Adipocyte (in vitro differentiated cells): ENCODE measurements around the gene KIF2A.
A peak's percentile ranks its signal among the peaks of the same experiment; 100 is the strongest.

Source experiments
- DNase-seq: peaks from one replicate; pipeline ENCODE4 v3.0.0-alpha.2; 2015; ENCODE audit warnings: low read depth
- H3K27me3 ChIP-seq: replicated peaks from 2 replicates; pipeline ENCODE4 v1.7.0; 2013; ENCODE audit warnings: mild to moderate bottlenecking, low read length, moderate library complexity; ENCODE audit not compliant: control insufficient read depth, insufficient read depth
- H3K36me3 ChIP-seq: 2 replicates; pipeline ENCODE4 v1.7.0; 2013; ENCODE audit warnings: low read length, mild to moderate bottlenecking, moderate library complexity; ENCODE audit not compliant: control insufficient read depth, insufficient read depth, severe bottlenecking
- H3K4me1 ChIP-seq: 2 replicates; pipeline ENCODE4 v1.7.0; 2013; ENCODE audit warnings: mild to moderate bottlenecking, low read length, moderate library complexity; ENCODE audit not compliant: control insufficient read depth, insufficient read depth
- H3K4me3 ChIP-seq: 2 replicates; pipeline ENCODE4 v1.7.0; 2013; ENCODE audit warnings: mild to moderate bottlenecking, low read length, moderate library complexity
- H3K9ac ChIP-seq: 2 replicates; pipeline ENCODE4 v1.7.0; 2013; ENCODE audit warnings: mild to moderate bottlenecking, low read length, moderate library complexity
- H3K9me3 ChIP-seq: 2 replicates; pipeline ENCODE4 v1.7.0; 2013; ENCODE audit warnings: mild to moderate bottlenecking, low read length, moderate library complexity; ENCODE audit not compliant: control insufficient read depth

KIF2A gene

DNA sequence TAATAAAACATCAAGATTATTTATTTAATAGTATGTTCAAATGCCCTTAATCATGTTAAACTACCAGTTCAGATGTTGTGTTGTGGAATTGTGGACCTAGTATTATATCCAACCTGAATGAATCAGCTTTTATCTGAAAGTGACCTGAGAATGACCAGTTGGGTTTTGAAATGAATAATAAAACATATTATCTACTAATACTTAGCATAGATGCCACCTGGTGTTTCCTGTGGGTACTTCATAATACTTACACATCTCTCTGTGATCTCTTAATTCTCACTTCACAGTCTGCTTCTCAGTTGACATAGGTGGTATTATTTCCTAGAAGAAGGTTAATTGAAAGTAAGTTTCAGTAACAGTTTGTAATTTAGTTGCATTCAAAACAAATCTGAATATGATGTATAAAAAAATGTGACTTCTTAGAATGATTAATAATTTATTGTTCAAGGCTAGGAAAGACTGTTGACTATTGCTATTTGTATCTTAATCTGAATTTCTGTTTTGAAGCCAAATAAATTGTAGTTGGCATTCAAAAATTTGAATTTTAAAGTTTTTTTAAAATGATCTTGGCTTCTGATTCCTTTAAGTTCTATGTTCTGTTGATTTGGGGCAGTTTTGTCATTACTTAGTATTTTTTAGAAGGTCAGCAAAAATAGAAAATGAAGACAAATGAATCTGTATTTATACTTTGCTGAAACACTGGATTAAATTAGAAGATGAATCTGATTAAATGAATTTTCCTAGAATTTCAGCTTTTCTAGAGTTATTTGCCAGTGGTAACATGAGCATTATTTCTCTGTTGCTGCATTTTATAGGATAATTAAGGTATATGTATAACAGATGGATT lies 48.2 kb downstream of the KIF2A start:
- H3K9me3 ChIP-seq: no peaks in the 10 kb centered on the region
- peaks cover 69% of the 10 kb centered on the region for H3K36me3 ChIP-seq
- DNase-seq: peak; percentile 83
- no peaks in the 10 kb centered on the region for H3K27me3 ChIP-seq
- H3K4me1 ChIP-seq: no peaks in the 10 kb centered on the region
- H3K9ac ChIP-seq: no peak overlapping the region
- no peak overlapping the region for H3K4me3 ChIP-seq

DNA sequence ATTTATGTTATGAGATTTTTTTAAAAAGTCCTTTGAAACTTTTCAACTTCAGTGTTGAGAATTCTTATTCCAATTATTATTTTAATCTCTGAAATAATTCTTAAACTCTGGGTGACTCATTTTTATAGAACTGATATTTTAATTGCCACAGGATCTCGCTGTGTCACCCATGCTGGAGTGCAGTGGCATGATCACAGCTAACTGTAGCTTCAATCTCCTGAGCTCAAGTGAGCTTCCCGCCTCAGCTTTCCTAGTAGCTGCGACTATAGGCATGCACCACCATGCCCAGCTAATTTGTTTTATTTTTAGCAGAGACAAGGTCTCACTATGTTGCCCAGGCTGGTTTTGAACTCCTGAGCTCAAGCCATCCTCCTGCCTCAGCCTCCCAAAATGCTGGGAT lies 56.7 kb downstream of the KIF2A start:
- H3K9me3 ChIP-seq: peaks cover 3% of the 10 kb centered on the region
- DNase-seq: no peak
- H3K4me3 ChIP-seq: no peak overlapping the region
- H3K9ac ChIP-seq: no peak overlapping the region
- peaks cover 60% of the 10 kb centered on the region for H3K36me3 ChIP-seq
- no peaks in the 10 kb centered on the region for H3K27me3 ChIP-seq
- H3K4me1 ChIP-seq: no peaks in the 10 kb centered on the region

DNA sequence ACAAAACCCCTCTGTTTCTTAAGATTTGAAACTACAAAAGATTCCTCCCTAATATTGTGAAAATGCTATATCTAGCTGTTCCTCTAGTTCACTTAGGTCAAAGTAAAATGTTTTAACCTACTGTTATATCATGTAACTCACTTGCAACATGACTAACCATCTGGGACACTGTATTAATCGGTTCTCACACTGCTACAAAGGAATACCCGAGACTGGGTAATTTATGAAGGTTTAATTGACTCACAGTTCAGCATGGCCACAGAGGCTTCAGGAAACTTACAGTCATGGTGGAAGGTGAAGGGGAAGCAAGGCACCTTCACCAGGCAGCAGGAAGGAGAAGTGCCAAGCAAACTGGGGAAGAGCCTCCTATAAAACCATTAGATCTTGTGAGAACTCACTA lies 63.0 kb downstream of the KIF2A start:
- peaks cover 3% of the 10 kb centered on the region for H3K9me3 ChIP-seq
- no peaks in the 10 kb centered on the region for H3K4me1 ChIP-seq
- H3K9ac ChIP-seq: no peak overlapping the region
- no peak overlapping the region for H3K4me3 ChIP-seq
- H3K36me3 ChIP-seq: peaks cover 41% of the 10 kb centered on the region
- no peaks in the 10 kb centered on the region for H3K27me3 ChIP-seq
- no peak for DNase-seq

DNA sequence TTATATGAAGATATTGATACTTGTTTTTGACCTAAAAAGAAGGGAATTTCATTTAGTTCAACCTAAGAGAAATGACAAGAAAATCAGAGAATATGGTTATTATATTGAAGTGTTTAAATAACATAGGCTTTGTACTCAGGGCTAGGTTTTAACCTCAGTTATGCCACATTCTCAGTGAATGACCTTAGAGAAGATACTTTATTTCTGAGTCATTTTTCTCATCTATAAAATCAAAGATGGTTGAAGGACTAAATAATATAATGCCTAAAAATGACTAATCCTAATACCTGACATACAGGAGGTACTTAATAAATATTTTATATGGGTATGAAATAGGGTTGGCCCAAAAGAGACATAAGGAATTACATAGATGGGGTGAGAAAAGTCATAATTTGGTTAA lies 65.4 kb downstream of the KIF2A start:
- Histone ChIP-seq H3K9me3 (no peaks in the 10 kb centered on the region), H3K4me3 (no peak overlapping the region), H3K4me1 (peaks cover 3% of the 10 kb centered on the region), H3K36me3 (peaks cover 40% of the 10 kb centered on the region), H3K9ac (no peak overlapping the region), H3K27me3 (no peaks in the 10 kb centered on the region)
- DNase-seq: no peak

DNA sequence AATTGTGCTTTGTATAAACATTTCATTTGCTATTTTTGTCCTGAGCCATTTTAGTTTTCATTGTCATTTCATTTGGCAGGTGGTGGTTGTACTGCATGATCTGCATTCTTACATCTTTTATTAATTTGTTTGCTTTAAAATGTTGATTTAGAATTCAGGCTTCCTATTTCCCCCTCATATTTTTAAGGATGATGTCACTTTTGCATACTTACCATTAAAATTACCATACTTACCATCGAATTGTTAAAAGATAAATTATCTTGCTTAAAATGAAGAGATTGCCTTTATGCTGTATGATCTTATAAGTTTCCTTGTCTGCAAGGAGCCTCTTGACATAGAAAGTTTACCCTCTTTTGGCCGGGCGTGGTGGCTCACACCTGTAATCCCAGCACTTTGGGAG lies 66.6 kb downstream of the KIF2A start:
- Histone ChIP-seq H3K9me3 (no peaks in the 10 kb centered on the region), H3K27me3 (no peaks in the 10 kb centered on the region), H3K4me1 (peaks cover 3% of the 10 kb centered on the region), H3K36me3 (peaks cover 49% of the 10 kb centered on the region), H3K4me3 (no peak overlapping the region), H3K9ac (no peak overlapping the region)
- DNase-seq: no peak

DNA sequence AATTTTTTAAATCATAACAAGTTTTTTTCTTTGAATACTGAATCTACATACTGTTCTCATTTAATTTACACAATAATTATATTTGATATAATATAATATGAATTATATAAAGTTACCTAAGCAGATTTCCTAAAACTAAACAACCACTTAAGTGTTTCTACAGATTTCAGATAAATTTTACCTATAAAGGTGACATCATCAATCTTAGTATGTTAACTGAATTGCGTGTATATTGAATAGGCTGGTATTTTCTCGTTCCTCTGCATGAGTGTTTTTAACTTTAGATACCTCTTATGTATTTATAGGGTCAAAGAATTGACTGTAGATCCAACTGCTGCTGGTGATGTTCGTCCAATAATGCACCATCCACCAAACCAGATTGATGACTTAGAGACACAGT lies 67.4 kb downstream of the KIF2A start:
- Histone ChIP-seq H3K4me1 (peaks cover 3% of the 10 kb centered on the region), H3K27me3 (no peaks in the 10 kb centered on the region), H3K36me3 (peaks cover 52% of the 10 kb centered on the region), H3K4me3 (no peak overlapping the region), H3K9ac (no peak overlapping the region), H3K9me3 (no peaks in the 10 kb centered on the region)
- DNase-seq: no peak

DNA sequence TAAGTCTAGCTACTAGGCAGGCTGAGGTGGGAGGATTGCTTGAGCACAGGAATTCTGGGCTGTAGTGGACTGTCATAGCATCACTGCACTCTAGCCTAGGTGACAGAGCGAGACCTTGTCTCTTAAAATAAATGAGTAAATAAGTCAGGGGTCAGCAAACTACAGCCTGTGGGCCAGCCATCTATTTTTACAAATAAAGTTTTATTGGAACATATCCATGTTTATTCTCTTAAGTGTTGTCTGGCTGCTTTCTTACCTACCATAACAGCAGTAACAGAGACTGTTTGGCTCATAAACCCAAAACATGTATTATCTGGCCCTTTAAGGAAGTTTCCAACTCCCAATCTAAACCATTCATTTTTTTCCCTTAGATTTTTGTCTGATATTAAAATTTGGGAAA lies 68.1 kb downstream of the KIF2A start:
- Histone ChIP-seq H3K27me3 (no peaks in the 10 kb centered on the region), H3K4me1 (peaks cover 3% of the 10 kb centered on the region), H3K4me3 (no peak overlapping the region), H3K9me3 (no peaks in the 10 kb centered on the region), H3K9ac (no peak overlapping the region), H3K36me3 (peaks cover 57% of the 10 kb centered on the region)
- no peak for DNase-seq

DNA sequence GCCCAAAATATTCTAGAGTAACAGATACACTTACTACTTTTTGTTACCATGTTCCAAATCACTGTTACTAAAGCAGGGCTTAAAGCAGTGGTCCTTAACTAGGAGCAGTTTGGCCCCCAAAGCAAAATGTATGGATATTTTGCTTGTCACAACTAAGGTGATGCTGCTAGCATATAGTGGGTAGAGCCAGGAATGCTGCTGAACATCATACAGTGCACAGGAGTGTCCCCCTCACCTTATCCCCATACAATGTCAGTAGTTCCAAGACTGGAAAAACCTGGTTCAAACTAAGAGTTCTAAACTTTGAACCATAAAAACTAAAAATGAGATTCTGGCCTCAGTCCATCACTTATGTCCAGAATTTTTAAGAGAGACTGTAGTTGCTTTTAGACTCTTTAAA lies 69.6 kb downstream of the KIF2A start:
- no peak for DNase-seq
- Histone ChIP-seq H3K36me3 (peaks cover 68% of the 10 kb centered on the region), H3K9me3 (no peaks in the 10 kb centered on the region), H3K27me3 (no peaks in the 10 kb centered on the region), H3K4me1 (peaks cover 3% of the 10 kb centered on the region), H3K9ac (no peak overlapping the region), H3K4me3 (no peak overlapping the region)

DNA sequence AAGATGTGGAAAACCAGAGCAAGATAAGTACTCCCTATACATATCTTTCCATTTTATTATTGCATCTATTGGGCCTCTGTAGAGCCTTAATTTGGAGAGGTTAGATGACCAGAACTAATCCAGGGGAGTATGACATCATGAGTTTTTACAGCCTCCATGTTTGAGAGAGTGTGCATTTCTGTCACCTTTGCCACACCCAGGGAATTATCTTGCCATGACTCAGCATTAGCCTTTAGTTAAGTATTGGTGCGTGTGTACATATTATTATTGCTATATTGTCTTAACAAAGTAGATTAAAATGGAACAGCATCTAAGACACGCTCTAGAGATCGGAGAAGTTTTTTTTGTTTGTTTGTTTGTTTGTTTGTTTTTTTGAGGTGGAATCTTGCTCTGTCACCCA lies 70.1 kb downstream of the KIF2A start:
- peaks cover 3% of the 10 kb centered on the region for H3K4me1 ChIP-seq
- no peak overlapping the region for H3K4me3 ChIP-seq
- no peak overlapping the region for H3K9ac ChIP-seq
- H3K27me3 ChIP-seq: no peaks in the 10 kb centered on the region
- no peak for DNase-seq
- peaks cover 73% of the 10 kb centered on the region for H3K36me3 ChIP-seq
- H3K9me3 ChIP-seq: no peaks in the 10 kb centered on the region

DNA sequence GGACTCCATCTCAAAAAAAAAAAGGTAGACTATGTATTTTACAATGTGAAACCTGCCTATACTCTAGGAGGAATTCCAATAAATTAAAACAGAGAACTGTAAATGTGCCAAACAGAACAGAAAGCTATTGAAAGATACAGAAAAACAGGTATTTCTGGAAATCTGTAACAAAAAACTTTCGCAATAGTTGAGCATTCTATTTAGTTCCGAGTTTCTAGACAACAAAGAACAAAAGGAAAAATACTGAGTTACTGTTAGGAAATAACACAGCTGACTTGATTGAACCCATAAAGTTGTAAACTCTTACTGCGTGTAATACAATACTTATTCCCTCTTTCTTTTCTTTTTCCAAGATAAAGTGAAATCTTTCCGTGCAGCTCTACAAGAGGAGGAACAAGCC lies 79.1 kb downstream of the KIF2A start:
- DNase-seq: peak; percentile 10
- Histone ChIP-seq H3K4me1 (peaks cover 26% of the 10 kb centered on the region), H3K36me3 (peaks cover 75% of the 10 kb centered on the region), H3K27me3 (no peaks in the 10 kb centered on the region), H3K9ac (no peak overlapping the region), H3K9me3 (no peaks in the 10 kb centered on the region), H3K4me3 (no peak overlapping the region)

DNA sequence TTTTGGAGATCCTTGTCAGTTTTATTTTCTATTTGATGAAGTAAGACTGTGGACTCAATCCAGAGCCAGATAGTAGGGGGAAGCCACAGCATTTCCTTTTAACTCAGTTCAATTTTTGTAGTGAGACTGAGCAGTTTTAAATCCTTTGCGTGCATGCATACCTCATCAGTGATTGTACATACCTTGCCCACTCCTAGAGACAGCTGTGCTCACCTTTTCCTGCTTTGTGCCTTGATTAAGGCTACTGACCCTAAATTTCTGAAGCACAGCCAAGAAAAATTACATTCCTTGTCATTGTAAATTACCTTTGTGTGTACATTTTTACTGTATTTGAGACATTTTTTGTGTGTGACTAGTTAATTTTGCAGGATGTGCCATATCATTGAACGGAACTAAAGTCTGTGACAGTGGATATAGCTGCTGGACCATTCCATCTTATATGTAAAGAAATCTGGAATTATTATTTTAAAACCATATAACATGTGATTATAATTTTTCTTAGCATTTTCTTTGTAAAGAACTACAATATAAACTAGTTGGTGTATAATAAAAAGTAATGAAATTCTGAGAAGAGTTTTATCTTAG lies 79.9 kb downstream of the KIF2A start:
- no peaks in the 10 kb centered on the region for H3K27me3 ChIP-seq
- no peaks in the 10 kb centered on the region for H3K9me3 ChIP-seq
- H3K4me1 ChIP-seq: peaks cover 26% of the 10 kb centered on the region
- no peak overlapping the region for H3K9ac ChIP-seq
- peaks cover 75% of the 10 kb centered on the region for H3K36me3 ChIP-seq
- no peak overlapping the region for H3K4me3 ChIP-seq
- DNase-seq: no peak
